Stimulated activated CD8-positive, alpha-beta memory T cell treated with anti-CD3 and anti-CD28 coated beads, Interleukin-12 subunit alpha, Interleukin-12 subunit beta, amount 100 ng/mL, for 24 hours (primary cell): ENCODE results near the gene CETN1.

ENCODE experiments used
- DNase-seq: peaks from one replicate; pipeline ENCODE4 v3.0.0-alpha.2; 2020; ENCODE audit errors: extremely low read depth

CETN1 gene

DNA sequence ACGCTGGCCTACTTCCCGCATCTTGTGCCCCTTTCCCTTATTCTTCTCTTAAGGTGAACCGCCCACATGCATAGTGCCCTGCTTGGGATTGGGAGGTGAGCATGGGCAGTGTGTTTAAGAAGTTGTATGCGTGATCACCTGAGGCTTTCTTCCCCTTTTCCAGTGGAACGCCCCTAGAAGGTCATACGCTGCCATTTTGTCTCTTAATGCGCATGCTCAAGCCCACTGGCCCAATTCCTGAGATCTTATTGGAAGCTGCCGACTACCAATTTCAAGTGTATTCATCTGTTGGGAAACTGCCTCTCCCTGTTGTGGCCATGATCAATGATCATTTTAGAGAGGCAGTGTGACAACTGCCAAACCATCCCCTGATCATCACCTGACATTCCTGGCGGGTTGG, 3.3 kb upstream of the CETN1 start:
- no peak for DNase-seq

DNA sequence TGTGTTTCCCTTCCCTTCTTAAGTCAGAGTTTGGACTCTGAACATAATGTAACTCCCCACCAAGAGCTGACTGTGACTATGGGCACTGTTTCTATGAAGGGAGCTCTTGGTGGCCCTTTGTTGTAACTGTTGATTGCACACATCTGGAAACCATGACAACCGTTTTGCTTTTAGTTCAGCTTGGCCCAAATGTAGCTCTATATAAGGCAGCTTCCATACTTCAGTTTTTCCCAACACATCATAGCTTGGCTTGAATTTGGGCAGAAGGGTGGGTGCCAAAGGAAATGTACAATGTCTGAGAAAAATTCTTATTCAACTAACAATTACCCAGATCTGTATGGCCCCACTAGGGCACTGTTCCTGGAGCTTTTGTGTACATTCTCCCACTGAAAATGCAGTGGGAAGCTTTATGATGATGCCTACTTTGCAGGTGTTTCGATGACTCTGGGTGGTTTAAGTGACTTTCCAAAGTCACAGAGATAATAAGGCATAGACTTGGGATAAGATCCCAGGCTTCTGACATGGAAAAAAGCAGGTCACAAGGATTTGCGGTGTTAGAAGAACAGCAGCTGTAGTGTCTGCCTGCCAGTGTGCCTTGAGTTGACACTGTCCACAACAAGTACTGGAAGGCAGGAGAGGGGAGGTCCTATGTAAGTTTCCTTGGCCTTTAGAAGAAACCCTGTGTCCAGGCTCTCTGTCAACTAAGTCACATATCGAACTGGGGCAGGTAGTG, 2.4 kb upstream of the CETN1 start:
- no peak for DNase-seq

DNA sequence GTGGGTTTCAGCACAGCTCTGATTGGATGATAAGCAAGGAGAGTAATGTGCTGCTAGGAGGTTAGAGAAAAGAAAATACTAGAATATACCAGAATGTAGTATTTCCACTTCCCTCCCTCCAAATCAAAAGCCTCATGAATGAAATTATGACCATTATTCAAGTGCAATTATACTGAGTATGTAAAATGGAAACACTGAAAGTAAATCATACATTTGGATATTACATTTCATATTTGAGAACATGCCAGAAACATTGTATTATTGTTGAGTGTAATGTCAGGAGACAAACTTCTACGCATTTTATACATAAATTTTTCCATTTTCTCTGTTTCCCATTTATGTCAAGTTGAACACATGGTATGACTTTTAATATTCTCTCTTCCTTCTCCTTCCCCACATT, 942 bp upstream of the CETN1 start:
- no peak for DNase-seq

DNA sequence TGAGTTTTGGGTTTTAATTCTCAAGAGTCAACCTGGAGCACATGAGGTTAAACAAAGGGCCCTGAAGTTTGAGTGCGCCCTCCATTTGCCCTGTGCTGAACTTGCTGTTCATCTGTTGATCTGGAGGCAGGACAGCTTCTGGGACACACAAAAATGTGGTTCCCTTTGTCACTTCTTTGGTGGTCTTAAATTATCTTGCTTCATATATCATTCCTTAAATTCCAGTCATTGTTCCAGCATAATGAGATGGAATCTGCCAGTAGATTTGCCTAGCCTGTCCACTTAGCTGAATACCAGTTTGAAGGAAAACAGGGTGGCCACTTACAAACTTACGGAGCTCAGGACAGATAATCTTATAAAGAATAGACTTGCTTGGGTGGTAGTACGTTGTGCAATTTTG, 916 bp downstream of the CETN1 start:
- DNase-seq, result no peak

DNA sequence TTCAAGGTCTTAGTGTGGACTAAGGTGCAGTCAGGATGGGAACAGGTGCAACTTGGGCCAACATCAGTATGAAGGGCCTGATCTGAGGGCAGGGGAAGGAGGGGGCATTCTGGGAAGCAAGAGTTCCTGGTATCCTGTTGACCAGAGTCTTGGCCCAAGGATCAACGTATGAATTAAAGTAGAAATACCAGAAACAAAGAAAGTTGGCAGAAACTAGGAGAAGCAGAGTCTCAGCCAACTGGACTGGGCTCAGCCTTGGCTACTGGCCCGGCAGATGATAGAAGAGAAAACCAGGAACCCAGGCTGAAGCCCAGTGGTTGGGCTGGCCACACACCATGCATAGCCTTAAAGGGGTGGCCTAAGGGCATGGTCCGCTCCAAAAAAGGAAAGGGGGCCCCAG, 2.3 kb downstream of the CETN1 start:
- no peak for DNase-seq

DNA sequence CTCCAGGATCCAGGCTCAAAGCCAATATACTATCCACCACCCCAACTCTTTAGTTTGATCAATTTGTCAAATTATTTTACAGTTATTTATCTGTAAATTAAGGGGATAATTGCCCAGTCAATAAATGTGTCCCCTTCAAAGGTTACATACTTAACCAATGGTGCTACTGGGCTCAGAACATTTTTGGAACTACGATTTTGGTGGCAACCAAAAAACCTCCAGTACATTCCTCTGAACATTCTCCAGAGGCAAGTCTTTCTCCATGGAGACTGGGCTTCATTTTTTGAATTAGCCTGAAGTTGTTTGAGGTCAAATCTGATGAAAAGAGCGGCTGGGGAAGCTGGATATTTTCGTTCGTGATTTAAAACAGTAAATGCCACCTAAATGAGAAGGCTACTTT, 14.9 kb downstream of the CETN1 start:
- DNase-seq, result no peak

DNA sequence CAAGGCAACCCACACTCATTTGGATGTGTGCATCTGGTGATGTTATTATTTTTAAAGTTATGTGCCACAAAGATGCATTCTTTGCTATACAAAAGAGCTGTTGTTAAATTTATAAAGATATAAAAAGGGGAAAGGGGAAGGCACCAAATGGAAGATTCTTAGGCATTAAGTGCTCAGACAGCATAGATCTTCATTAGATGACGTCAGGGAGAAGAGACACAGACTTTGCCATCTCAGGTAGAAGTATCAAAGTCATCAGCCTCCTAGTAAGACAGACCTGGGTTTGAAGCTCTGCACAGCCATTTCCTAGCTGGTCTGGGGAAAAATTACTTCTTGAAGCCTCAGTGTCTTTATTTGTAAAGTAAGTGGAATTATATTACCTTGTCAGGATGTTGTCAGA, 15.4 kb downstream of the CETN1 start:
- DNase-seq, result no peak

DNA sequence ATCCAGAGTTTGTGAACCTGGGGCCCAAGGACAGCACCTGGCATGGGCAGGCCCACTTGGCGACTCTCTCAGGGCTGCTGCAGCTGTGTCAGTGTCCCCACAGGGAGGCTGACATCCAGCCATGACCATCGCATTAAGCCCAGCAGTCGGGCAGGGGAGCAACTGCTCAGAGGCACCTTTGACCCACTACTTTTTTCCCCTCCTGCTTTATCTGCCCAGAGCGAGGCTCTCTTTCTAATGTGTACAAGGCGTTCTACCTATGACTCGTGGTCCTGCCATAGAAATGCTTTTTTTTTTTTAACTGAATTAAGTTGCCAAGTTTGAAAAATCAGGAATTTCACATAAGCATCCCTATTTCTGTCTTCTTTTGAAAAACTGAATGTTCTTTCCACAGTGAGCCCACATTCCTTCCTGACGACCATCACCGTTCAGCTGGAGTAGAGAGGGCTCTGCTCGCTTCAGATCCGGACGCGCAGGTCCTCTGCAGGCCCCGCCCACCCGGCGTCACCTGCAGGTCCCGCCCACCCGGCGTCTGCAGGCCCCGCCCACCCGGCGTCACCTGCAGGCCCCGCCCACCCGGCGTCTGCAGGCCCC, 16.2 kb downstream of the CETN1 start:
- DNase-seq, result no peak

DNA sequence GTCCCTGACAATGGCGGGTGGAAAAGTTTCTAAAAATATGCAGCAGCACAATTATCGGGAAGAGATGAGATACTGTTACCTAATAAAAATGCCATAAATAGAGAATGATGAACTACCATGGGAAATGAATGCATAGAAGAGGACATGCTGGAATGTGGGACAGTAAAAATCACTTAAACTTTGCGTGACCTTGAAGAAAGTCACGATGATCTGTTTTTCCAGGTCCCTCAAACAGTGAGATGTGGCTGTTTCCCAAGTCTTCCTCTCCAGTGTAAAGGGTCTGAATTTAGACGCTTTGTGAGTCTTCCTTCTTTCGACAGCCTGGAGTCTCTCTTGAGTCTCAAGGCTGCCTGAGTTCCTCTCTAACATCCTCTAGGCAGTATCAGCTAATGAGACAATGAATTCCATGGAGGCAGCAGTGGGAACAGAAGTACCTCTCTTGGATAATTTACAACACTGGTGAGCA, 18.0 kb downstream of the CETN1 start:
- DNase-seq, result no peak

DNA sequence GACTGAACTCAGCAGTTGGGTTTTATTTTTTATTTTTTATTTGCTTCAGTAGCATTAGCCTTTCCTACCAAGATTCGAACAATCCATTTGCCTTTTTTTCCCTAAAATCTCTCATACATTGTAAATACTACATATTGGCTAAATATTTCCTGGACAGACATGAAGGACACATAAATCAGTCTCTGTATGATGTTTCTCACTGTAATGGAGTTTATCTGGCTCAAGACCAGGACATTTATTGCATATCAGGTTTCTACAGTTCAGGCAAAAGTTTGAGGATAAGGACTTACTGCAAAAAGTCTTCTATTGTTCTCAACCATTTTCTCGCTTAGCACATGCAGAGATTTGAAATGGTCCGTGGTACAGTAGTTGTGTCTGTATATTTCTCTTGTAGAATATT, 19.9 kb downstream of the CETN1 start:
- no peak for DNase-seq

DNA sequence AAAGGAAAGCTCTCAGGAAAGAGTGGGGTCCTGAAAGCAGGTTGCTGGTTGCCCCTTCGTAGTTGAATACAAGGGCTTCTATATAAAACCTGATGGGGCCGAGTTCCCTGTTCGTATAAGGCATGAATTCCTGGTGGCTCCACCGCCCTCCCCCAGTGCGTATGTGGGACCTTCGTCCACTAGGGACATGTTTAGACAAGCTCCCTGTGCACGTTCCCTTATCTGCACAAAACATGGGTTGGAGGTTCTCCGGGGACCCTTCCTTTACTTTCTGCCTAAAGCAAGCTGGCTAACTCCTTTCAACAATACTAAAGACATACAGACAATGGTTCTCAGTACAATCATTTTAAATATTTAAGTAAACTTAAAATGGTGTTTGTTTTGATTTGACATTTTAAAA, 24.6 kb downstream of the CETN1 start:
- DNase-seq, result no peak

DNA sequence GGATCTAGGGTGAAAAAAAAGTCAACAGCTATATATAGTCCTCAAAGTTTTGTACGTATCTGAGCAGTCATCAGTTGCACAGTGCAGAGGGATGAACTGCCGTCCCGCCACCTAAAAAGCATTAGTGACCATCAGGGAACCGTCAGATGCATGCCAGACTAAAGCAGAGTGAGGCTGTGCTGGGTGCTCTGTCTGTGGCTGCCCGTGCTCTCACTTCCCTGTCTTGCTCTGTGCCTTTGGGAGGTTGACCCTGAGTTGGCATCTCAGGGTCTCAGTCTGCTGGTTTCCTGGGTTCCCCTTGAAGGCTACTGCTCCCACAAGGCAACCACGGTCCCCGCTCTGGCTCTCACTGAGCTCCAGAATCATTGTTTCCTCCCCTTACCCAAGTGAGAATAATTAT, 27.8 kb downstream of the CETN1 start:
- DNase-seq, result no peak

DNA sequence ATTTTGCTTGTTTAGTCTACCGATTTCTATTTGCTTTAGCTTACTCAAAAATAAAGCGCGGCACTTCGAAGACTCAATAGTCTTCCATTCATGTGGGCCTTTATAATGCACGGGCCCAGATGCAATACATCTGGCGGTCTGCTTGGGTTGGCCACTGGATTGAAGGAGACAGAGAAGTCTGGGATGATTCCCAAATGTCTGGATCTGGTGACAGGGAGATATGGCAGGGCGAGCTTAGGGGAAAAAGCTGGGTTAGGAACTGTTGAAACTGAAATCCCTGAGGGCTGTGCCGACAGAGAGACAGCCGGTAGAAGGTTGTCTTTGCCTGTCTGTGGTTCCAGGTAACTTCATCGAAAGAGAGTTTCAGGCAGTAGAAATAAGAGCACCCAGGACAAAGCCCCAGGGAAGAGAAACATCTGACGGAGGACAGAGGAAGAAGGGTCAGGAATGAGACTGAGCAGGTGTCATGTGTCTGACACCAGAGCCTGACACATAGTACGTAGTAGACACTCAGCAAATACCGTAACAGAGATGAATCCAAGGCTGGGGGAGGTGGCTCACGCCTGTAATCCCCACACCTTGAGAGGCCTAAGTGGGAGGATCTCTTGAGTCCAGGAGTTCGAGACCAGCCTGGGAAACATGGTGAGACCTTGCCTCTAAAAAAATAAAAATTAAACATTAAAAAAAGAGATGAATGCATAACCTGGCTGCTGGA, 30.2 kb downstream of the CETN1 start:
- no peak for DNase-seq

DNA sequence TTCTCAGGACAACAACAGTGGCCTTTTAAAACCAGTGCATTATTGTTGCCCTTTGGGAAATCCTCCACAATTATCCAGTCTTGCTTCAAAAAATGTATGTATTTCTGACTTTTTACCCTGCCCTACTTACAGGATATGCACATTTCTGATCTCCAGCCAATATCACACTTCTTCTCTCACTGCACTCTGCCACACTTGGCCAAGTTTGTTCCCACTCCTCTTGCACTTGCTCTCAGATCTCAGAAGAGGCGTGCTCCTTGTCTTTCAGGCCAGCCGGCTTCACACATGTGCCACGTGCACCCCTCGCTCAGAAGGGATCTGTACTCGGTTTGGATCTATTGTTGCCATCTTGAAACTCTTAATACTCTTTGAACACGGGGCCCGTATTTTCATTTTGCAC, 32.0 kb downstream of the CETN1 start:
- no peak for DNase-seq

DNA sequence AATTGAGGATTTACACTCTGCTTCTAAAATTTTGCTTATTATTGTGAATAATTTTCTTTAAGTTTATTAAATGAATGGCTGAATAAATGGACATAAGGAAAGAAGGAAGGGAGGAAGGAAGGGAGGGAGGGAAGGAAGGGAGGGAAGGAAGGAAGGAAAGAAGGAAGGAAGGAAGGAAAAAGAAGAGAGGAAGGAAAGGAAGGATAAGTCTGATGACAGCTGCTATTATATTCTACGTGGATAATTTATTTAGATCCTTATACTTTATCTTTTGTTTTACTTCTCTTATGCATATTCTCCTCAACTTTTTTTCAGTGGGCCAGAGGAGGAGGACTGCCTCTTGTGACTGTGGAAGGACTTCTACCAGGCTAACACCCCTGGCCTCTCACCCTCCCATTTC, 34.0 kb downstream of the CETN1 start:
- no peak for DNase-seq

DNA sequence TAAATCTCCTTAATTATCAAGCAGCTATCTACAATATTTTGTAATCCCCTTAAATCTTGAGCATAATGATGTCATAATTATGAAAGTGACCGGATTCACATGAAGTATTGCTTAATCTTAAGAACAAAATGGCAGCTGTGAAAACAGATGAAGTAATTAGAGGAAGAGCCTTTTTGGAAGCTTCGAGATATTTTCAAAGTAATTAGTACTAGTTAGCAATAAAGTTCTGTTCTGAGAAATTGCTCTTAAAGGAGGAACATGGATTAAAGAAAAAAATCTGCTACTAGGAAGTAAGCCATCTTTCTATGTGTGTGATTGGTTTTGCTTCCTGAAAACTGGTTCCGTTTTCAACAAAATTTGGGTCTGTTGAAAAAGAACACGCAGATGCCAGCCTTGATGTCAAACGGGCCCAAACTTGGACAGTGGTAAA, 34.9 kb downstream of the CETN1 start:
- no peak for DNase-seq

DNA sequence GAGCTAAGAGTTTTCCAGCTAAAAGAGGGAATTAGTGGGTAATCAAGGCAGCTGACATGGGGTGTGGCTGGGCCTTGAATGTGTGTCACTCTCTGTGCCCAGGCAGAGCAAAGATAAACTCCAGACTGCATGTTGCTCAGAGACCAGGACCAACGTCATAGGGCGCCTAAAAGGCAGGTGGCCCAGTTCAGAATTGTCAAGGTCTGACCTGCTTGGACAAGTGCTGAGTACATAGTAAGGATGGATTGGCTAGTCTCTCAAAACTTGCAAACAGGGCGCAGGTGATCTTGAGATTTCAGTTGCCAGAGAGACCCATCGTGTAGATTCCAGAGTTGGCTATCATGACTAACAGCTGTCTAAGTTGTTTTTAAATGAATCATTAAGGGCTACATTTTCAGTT, 35.6 kb downstream of the CETN1 start:
- DNase-seq, result no peak

DNA sequence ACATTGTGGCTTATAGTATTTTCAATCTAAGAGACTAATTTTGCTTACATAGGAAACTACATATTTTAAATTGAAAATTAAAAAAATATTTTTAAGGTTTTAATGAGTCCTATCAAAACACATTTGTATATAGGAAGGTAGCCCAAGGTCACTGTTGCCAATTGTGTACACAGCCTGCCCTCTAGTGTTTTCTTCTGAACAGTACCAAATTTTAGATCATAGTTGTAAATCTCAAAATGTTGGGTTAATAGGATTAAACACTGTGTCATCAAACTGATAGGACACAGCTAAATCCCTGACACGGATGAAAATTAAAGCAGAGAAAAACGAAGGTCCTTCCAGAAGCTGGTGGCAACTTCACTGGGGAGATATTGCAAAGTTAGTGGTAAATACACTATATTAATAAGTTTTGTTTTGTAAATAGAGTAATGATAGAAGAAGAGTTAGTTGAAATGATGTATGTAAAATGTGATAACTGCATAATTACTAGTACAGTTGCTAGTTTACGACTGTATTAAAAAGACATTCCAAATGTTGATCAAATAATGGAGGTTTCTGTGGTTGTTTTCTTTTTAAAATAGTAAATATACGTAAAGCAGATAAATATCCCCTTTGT, 36.3 kb downstream of the CETN1 start:
- DNase-seq, result no peak

DNA sequence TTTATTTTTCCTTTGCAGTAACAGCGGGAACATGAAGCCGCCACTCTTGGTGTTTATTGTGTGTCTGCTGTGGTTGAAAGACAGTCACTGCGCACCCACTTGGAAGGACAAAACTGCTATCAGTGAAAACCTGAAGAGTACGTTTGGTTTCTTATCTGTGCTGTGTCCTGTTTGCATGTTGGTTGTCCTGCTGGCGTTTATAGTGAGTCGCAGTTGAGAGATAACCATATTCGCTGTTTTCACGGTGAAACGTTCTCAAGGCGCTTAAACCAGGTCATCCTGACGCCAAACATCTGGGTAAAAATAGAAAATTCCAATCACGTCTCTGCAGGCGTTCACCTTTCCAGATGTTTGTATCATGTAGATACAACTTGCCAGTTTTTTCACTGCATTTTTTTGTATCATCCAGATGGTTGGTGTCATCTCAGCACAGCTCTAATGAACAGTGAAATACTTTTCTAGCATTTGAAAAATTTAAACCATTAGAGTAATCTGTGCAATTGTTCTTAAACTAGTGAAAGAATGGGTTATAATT, 37.9 kb downstream of the CETN1 start:
- DNase-seq, result no peak

DNA sequence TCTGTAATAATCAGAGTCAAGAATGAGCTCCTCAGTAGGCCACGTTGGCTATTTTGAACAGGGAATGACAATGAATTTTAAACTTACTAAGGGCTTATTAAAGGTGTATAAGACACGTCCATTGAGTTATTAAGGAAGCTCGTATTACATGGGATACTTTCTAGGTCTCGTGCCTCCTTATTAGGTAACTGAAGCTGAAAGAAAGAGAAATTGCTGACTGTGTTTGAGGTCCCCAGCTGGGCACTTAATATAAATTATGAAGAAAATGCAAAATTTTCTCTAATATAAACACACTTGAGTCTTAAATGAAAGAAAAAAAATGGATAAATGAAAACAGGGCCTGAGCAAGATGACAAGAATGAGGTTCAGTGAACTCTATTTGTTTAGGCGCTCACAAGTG, 38.4 kb downstream of the CETN1 start:
- no peak for DNase-seq

DNA sequence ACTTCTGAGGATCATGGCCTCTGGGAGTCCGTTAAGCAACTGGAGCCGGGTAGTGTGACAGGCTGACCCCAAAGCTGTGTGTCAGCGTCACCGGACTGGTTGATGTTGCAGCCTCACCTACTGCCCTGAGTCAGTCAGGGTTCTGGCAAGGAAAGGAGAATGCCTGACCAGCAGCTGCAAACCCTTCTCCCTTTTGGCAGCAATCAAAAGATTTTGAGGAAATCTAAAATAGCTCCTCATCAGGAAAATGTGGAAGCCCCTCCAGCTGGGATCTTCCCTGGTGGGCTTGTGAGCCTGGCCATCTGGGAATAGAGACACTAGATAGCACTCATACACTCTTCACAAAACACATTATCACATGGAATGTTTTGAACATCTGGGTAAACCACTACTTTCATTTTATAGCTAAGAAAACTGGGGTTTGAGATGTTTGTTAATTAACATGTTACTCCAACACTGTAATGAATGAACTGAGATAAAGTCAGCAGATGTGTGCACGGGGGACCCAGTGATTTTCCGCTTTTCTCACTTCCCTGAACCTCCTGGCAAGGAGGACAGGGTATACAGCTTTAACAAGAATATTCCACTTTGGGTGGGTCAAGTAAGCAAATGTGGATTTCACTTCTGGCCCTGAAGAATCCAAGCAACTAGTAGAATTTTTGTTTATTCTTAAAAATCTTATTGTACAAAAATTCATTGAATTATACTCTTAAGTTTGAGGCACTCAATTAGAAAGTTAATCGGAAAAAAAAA, 41.3 kb downstream of the CETN1 start:
- no peak for DNase-seq

DNA sequence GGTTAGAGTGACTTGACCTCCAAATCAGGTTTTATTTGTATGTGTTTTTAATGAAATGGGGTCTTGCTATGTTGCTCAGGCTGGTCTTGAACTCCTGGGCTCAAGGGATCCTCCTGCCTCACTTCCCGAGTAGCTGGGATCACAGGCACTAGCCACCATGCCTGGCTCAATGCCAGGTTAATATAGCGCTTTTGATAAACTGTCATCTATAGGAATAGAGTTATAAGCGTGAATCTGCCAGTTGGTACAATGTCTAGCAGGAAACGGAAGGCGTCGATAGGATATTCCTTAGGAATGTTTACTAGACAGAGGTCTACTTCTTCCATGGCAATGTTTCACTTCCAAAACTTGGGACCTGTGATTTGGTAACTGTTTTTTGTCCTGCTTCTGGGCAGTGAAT, 42.1 kb downstream of the CETN1 start:
- DNase-seq, result no peak
